ENCODE data around the gene PMVK.

PMVK gene

DNA sequence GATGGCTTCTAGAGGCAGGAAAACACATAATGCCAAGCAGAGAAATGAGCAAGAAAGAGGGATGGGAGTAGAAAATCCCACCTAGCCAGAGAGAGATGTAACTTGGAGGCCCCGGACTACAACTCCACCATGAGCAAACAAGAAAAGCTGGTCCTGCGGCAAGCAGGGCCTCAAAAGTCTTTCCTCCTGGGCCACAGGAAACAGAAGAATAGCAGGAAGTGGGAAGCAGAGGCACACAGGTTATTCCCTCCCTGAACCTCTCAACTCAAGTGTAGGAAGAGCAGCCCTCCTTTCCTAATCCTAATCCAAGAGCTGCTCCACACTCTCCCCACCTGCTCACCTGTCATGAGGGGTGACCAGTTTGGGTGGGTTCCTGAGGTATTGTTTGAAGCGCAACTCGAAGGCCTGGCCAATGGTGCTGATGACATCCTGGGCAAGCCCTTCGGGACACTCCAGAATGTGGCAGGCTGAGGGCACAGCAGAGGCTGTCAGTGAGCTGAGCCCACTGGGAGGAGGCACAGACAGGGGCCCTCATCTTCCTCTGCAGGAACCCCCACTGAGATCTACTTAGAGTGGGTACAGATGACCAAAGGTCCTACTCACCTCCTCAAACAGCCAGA, 30.9 kb upstream of the PMVK start:
- DNase-seq (ENCODE audit: low read depth in 2 of 2): no peak

DNA sequence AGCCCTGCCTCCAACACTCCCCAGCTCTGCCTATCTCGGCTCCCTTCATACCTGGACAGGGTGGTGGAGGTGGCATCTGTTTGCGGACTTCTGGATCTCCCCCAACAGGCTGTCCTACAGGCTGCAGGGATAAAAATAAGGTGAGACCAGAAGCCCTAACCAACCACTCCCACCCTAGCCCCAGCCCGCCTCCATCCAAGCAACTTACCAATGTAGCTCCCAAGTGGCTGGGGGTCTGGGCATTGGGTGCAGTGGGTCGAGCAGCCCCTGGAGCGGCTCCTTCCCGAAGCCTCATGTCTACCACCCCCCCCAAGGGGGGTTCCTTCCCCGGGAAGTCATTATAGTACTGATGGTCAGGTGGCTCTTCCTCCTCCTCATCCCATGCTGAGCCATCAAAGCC, 29.6 kb upstream of the PMVK start:
- DNase-seq (ENCODE audit: low read depth in 2 of 2): no peak

DNA sequence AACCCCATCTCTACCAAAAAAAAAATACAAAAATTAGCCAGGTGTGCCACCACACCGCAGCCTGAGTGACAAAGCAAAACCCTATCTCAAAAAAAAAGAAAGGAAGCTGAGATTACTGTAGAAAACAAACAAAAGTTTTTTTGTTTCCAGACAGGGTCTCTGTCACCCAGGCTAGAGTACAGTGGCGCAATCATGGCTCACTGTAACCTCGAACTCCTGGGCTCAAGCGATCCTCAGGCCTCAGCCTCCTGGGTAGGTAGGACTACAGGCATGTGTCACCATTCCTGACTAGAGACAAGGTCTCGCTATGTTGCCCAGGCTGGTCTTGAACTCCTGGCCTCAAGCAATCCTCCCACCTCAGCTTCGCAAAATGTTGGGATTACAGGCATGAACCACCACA, 27.8 kb upstream of the PMVK start:
- no peak for DNase-seq (ENCODE audit: low read depth in 2 of 2)

DNA sequence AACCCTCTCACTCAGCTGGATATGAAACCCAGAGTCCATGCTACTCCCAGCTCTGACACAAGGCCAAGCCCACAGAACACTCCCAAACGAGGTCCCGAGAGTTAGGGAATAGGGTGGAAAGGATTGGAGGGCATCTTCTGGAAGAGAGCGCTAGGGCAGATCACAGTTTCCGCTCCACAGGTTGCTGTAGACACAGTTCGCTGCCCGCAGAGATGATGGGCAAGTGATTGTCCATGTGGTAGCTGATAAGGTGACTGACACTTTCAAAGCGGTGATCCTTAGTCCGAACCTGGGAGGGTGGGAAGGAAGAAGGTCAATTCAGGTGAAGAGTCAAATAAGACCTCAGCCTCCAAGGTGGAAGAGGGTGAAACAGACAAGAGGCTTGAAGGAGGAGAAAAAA, 27.1 kb upstream of the PMVK start:
- no peak for DNase-seq (ENCODE audit: low read depth in 2 of 2)

DNA sequence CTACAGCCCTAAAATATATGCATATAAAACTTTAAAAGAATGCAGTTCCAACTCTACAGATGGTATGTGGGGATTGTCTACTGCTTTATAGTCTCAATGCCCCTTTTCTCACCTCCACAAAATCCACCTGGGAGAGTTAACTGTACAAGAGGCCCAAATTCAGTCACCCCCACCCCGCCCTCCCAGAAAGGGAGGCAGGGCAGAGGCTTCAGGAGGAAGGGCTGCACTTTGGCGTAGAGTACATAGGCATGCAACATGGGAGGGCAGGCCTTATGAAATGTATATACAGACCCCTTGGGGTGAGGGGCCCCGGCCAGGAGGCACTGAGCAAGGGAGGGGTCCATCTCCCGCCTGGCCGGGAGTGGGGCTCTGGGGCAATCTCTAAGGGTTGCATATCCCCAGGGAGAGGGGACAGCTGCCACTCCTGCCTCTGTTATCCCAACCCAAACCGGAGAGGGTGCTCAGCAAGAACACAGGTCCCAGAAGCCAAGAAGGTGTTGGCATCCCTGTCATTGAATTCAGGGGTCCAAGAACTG, 26.3 kb upstream of the PMVK start:
- no peak for DNase-seq (ENCODE audit: low read depth in 2 of 2)

DNA sequence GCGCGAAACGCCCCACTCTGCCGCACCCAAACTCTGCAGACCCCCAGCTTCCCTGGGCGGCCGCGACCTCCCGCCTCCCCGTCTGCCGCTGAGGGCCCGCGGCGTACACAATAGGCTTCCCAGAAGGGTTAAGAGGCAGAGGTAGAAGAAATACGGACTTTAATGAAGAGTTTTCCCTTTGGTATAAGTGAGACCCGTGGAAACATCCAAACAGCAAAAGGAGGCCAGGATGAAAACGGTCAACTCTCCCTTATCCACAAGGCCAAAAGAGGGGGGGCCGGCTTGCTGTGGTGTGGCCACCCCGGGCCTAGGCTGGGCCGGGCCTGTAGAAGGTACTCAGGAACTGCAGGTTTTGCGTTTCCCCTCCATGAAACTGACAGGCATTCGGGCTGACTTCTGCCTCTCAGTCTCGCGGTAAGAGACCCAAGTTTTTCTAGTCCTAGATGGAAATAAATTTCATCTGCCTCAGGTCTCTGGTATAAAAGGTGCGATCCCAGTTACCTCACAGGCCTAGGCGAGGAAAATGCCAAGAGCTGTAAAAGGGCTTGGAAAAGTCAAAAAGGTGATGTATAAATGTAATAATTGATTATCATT, 25.7 kb upstream of the PMVK start:
- no peak for DNase-seq (ENCODE audit: low read depth in 2 of 2)

DNA sequence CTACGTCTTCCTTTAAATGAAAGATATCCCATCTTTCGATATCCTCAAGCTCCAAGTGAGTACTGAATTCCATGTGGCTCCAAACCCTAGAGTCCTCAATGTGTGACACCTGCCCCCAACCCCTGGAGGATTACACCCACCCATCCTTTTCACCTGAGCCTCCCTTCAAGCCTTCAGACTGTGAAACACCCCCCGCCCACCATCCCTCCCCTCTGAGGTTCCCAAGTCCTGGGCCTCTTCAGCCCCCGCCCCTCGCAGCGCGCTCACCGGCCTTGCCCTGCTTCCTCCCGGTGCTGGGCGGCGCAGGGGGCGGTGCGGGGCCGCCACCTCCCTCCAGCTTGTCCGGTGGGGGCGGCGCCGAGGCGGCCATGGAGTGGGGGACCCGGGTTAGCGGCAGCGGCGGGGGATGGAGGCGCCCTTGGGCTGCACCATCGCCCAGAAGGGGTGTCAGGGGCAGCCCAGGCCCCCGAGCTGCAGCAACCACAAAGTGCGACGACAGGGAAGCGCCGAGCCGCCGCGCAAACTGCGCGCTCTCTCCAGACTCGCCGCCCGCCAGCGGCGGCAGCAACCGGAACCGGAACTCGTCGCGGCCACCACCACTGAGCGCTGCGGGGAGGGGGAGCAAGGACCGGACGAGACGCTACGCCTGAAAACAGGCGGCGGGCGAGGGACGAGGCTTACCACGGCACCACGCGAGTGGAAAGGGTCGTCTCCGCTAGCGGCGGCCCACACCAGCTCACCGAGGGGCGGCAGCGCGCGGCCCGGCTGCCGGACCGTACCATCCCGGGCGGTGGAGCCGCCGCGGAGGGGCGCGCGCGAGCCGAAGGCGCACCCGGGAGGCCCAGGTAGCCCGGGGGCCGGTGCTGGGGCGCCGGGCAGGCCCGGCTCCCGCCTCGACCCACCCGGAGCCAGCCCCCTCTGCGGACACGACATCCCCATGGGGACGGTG, 25.0 kb upstream of the PMVK start, which contains the start of gene PYGO2:
Gene PYGO2 (minus strand): TSS at position 576 of the 949 bp plus-strand sequence. CDS start 206 bp downstream, at position 370.
- DNase-seq (ENCODE audit: low read depth in 2 of 2): peak; percentile 76 to 78

DNA sequence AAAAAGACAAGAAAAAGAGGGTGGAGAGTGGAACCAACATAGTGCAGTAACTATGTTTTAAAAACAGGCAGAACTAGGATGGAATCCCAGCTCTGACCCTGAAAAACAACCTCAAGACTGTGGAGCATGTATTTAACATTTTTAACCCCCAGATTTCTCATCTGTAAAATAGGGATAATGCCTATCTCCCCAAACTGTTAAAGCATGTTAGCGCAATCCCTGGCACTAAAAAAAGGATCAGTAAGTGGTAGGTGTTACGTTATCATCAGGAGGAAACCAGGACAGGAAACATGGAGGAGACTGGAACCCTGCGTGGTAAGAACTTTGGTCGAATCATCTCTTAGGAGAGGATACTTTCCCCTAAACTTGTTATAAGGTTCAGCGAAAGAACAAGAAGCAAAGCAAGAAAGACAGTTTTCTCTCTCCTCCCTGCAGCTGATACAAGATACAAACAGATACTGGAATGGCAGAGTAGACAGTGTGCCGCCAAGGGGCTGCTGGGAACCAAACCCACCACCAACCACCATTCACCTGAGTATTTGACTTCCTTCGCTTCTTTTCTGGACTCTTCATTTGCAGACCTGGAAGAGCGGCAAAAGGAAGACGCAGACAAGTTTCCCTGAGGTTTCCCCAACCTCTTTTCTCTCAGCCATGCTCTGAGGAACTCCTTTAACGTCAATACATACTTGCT, 24.1 kb upstream of the PMVK start:
- no peak for DNase-seq (ENCODE audit: low read depth in 2 of 2)

DNA sequence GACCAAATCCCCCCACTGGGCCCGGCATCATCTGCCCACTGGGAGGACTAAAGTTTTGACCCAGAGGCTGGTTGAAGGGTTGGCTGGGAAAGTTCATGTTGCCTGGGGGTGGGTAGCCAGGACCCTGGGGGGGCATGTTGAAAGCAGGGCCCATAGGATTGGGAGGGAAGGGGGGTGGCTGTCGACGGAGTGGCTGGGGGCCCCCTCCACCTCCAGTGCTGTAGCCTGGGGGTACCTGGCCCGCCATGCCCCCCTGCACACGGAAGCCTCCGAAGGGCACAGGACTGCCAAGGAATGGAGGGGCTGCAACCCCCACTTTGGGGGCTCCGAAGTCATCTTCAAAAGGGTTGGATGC, 22.9 kb upstream of the PMVK start:
- no peak for DNase-seq (ENCODE audit: low read depth in 2 of 2)

DNA sequence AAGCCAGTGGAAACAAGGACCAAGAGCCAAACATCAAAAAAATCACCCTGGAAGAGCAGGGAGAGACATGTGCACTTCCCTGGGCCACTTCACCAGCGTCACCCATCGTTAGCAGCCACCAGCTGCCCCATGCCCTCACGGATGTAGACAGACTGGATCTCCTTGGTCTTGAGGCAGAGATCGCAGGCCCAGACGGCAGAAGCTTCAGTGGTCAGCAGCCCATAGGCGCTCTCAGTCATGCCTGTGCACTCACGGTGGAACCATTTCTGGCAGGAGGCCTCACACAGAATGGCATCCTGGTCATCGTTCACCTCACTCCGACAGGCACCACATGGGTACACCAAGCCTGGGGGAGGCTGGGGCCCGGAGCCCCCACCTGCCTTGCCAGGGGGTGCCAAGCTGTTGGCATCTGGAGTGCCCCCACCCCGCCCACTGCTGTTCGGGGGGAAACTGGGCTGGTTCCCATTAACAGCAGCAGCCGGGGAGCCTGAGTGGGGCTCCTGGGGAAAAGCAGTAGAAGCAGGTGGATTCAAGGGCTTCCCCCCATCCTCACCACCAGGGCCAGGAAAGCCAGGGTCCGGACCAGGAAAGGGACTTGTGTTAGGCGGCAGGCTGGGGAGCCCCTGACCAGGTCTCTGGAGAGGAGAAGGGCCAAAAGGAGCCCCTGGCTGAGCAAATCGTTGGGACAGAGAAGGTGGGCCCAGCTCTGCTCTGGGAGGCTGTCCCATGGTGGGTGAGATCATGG, 22.3 kb upstream of the PMVK start:
- DNase-seq (ENCODE audit: low read depth in 2 of 2): no peak

DNA sequence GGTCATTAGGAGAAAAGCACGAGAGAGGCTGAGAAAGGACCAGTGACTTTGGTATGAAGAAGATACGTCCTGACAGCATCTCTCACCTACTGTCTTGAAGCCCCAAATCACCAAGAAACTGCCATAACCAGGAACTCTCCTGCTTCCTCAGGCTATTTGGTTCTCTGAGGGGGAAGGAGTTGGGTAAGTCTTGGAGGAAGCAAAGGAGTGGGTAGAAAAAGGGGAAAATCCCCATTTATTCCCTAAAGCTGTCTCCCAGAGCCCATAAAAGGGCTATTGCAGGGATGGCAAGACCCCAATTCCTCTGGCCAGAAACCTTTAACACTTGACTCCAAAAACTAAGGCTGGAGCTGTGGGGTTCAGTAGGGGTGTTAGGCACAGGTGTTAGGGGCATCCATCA, 21.5 kb upstream of the PMVK start:
- DNase-seq (ENCODE audit: low read depth in 2 of 2): no peak

DNA sequence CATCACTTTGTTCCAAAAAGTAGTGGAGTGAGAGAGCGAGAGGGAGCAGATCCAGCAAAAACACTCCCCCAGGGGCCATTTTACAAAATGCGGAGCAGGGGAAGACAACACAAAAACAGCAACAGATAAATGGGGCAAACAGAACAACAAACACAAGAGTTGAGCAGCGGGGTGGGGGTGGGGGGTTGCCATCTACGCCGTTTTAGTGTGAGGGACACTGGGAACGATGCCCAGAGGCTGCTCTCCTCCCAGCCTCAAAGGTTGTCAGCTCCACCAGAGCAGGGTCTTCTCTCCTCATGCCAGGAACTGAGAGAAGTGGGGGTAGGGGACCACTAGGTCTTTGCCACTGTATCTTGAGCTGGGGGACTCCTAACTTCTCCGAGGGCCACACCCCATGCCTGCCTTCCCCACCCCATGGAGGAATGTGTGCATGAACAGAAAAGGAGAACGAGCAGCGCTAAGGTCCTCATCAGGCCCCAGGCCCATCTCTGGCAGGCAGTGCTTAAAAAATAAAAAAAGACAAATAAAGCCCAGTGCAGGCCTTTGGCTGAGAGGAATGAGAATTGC, 20.7 kb upstream of the PMVK start:
- DNase-seq (ENCODE audit: low read depth in 2 of 2): no peak

DNA sequence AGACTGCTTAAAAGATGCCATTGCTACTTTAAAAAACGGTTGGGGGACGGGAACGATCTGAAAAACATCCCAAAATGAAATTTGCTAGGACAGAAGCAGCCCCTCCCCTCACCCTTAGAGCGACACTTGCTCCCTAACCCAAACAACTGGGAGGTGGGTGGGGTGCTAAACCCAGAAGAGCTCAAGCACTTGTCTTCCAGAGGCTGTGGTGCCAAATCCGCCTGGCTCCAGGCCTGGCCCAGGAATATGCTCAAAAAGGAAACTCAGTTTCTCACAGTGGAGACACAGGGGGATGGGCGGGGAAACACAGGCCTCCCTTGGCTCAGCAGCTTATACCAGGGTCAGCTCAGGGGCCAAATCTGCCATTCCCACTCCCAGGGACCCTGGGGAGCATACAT, 20.0 kb upstream of the PMVK start:
- no peak for DNase-seq (ENCODE audit: low read depth in 2 of 2)

DNA sequence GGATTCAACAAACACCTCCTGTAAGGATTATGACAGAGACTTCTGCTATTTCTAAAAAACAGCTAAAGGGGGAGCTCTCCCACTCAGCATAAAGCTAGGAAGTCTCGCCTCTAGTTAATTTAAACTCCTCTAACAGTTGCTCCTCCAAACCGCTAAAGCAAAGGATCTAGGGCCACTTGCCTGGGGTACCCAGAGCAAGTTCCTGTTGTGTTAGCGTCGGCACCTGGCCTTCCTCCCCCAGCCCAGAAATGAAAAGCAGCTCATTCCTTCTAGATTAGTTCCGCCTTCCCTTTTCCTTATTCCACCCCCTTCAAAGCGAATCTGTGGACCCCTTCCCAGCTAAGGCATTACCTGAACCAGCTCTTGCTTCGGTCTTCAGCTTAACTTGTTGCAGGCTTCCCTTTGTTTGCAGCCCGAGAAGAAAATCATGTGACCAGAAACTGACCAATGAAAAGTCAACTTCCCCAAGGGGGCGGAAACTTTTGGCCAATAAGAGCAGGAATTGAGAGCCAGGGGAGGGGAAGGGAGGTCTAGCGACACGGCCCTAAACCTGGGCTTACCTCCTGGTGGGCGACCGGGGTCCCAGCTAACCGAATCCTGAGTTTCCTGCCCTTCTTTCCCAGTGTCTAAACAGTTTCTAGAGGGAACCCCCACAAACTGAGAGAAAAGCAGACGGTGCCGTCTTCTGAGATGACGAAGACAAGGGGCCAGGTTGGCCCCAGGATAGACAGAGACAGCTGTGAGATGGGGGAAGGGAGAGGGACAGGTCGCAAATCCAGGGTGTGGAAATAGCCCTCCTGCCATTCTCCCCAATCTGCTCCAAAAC, 19.4 kb upstream of the PMVK start, which contains the start of gene PBXIP1:
Gene PBXIP1 (minus strand): TSS at position 382 of the 826 bp plus-strand sequence. CDS start 2,378 bp downstream, outside the sequence.
- peak; percentile 27 to 58 for DNase-seq (ENCODE audit: low read depth in 2 of 2)

DNA sequence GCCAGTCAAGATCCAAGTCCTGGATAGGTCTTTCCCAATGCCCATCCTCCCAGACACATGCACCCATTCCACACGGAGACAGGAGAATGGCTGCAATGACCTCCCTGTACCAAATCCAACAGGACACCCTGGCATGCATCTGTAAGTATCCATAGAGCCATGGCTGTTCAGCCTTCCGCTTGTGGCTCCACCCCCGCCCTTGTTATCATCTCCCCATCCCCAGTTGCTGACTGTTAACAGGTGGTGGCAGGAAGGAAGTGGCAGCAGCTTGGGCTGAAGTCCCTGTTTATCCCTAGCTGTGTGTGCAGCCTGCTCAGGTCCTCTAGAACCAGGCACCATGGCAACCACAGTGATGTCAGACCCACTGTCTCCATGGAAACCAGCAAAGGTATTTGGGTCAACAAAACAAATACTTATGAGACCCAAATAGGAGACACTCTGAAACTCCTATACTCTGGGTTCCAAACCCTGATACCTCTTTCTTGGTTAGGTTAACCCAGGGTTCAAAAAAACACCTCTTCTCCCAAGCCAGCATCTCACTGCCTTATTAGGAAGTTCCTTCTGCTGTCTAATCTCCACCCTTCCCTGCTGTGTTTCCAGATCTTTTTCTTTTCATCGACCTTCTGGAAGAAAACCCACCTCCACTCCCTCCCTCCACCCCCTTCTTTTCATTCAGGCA, 18.7 kb upstream of the PMVK start:
- DNase-seq (ENCODE audit: low read depth in 2 of 2): peak; percentile 52 to 62

DNA sequence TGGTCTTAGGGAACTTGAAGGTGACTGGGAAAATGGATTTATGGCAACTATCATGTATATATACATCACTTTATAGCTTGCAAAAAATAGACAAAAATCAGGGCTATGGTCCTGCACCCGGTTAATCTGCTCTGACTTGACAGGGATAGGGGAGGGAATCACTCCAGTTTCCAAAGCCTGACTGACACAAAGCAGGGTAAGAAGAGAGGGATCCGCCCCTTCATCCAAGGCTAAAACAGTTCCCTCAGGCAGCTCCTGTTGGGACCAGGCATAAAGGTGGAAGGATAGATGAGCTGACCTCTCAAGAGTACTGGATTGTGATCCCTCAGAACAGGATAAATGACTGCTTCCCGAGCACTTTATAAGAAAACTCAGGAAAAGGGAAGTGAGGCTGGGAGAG, 18.0 kb upstream of the PMVK start:
- DNase-seq (ENCODE audit: low read depth in 2 of 2): no peak

DNA sequence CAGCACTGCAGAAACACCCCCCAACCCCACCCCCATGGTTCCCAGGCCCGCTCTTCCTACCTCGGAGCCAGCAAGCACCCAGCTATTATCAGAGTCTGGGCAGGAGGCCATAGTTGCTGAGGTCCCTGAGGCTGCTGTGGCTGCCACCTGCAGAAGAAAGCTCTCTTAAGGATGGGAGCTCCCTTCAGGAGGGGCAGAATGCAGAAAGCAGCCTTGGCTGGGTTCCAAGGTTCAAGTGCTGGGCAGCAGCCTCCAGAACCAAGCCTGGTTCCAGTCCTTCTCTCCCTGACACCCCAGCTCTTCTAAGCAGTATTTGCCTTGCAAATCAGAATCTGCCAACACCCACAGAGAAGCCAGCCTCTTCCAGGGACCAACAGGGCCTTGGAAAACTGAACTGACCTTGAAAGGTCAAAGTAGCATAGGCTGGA, 17.1 kb upstream of the PMVK start:
- DNase-seq (ENCODE audit: low read depth in 2 of 2): no peak

DNA sequence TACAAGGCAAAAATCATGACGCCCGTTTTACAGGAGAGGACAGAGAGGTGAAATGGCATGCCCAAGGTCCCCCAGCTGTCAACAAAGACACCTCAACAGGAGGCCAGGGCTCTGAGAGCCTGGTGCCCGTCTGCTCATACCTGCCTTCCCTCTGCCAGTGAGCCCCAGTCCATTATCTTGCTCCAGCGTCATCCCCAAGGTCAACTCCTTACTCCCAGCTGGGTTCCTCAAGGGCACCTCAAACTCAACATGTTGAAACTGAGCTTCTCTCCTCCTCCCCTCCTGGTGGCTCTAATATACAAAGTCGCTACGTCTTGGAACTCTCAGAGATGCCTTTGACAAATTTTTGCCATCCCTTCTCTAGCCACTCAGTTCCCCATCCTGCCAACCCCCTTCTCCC, 16.1 kb upstream of the PMVK start:
- DNase-seq (ENCODE audit: low read depth in 2 of 2): no peak

Data from stimulated activated CD8-positive, alpha-beta memory T cell treated with anti-CD3 and anti-CD28 coated beads, Interleukin-2, amount 100 ng/mL, for 48 hours (primary cell).